ENCODE data around the gene PCGF5.
A peak's percentile ranks its signal among the peaks of the same experiment; 100 is the strongest.

PCGF5 gene

DNA sequence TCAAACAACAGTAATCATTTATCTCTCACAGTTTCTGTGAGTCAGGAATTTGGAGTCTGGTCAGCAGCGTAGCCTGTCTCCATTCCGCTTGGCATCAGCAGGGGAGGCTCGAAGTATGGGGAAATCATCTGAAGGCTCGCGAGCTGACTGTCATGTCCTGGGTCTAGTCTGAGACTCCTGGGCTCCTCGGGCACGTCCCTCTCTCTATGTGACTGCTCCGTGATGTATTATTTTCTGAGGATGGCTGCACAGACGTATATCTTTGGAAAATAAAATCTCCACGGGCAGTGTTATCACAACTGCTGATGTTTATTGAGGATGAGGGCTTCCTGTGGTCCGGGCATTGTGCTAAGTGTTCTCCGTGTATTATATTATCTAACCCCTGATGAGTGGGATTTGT lies 23.3 kb upstream of the PCGF5 start:
- no peaks in the 10 kb centered on the region for H3K9me3 ChIP-seq (ENCODE audit: insufficient read depth, low read length)
- H4K20me1 ChIP-seq (ENCODE audit: insufficient read depth, low read length): peaks cover 18% of the 10 kb centered on the region
- no peak overlapping the region for H3K4me3 ChIP-seq (ENCODE audit: low read length)
- no peak overlapping the region for H3K9ac ChIP-seq (ENCODE audit: low read length)
- peaks cover 58% of the 10 kb centered on the region for H3K79me2 ChIP-seq (ENCODE audit: low read length)
- no peak overlapping the region for H3K27ac ChIP-seq (ENCODE audit: low read length)
- H3K4me2 ChIP-seq (ENCODE audit: low read length): no peak overlapping the region
- peaks cover 16% of the 10 kb centered on the region for H3K4me1 ChIP-seq (ENCODE audit: low read length)
- no peaks in the 10 kb centered on the region for H3K27me3 ChIP-seq (ENCODE audit: low read depth, low read length)
- H2AFZ ChIP-seq (ENCODE audit: low read depth, low read length): no peak overlapping the region
- TF ChIP-seq EZH2phosphoT487 (IDR thresholded peaks at IDR 0.05; ENCODE audit: low read depth): no peak
- TF ChIP-seq CTCF (IDR thresholded peaks at IDR 0.05; ENCODE audit: low read depth, low read length): no peak
- no peaks in the 10 kb centered on the region for H3K36me3 ChIP-seq (replicated peaks; ENCODE audit: low read depth, low read length)

DNA sequence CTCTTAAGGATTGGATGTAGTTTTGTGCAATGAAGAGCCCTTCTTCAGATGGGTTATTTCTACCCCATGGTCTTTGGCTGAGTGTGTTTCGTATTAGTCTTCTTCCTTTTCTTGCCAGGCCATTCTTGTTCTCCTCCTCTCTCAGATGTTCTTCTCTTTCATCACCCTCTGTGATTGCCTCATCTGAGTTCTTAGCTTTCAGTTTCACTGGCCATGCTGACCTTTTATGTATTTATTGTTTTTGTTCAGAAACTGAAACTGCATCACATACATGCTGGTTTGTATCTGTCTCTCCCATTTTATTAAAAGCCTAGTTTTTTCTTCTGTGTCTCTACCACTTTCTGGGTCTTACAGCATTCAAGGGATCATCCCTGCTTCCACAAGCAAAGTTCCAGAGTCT lies 21.7 kb upstream of the PCGF5 start:
- H3K79me2 ChIP-seq (ENCODE audit: low read length): peaks cover 64% of the 10 kb centered on the region
- TF ChIP-seq EZH2phosphoT487 (IDR thresholded peaks at IDR 0.05; ENCODE audit: low read depth): no peak
- no peak for TF ChIP-seq CTCF (IDR thresholded peaks at IDR 0.05; ENCODE audit: low read depth, low read length)
- peaks cover 19% of the 10 kb centered on the region for H4K20me1 ChIP-seq (ENCODE audit: insufficient read depth, low read length)
- peaks cover 19% of the 10 kb centered on the region for H3K4me1 ChIP-seq (ENCODE audit: low read length)
- no peak overlapping the region for H2AFZ ChIP-seq (ENCODE audit: low read depth, low read length)
- no peak overlapping the region for H3K4me3 ChIP-seq (ENCODE audit: low read length)
- H3K36me3 ChIP-seq (replicated peaks; ENCODE audit: low read depth, low read length): no peaks in the 10 kb centered on the region
- no peaks in the 10 kb centered on the region for H3K9me3 ChIP-seq (ENCODE audit: insufficient read depth, low read length)
- H3K27me3 ChIP-seq (ENCODE audit: low read depth, low read length): no peaks in the 10 kb centered on the region
- H3K4me2 ChIP-seq (ENCODE audit: low read length): no peak overlapping the region
- H3K27ac ChIP-seq (ENCODE audit: low read length): no peak overlapping the region
- H3K9ac ChIP-seq (ENCODE audit: low read length): no peak overlapping the region

DNA sequence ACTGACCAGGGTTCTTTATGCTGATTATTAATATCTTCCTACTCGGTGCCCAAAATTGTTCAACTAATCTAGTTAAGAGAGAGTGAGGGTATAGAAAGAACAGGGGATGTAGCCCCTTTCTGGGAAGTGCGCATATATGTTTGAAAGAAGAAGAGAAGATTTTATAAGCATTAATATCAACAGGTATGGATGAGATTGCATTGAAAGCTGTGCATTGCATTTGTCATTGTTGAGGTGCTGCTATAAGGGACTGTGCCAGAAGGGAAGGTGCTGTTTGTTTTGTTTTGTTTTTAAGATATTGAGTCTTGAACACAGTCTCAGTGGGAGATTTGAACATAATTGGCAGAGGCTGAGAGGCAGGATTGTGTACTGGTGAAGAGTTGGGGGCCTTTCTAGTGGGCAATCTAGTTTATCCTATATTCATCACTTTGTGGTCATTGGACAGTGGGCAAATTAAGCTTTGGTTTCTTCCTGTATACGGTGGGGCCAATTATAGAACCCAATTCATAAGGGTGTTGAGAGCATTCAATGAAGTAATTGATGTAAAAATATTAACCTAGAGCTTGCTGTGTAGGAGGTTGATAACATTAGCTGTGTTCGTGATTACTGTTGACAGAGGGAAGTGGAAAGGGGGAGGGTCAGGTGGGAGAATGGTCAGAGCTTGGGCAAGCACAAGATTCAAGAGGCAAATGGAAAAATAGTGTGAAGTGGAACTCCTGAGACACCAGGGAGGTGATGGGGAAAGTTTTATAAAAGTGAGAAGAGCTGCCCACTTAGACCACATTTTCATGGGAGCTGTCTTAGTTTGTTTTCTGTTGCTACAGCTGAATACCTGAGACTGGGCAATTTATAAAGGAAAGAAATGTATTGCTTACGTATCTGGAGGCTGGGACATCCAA lies 19.9 kb upstream of the PCGF5 start:
- Histone ChIP-seq H3K4me3 (ENCODE audit: low read length) (no peak overlapping the region), H3K27me3 (ENCODE audit: low read depth, low read length) (no peaks in the 10 kb centered on the region), H3K4me1 (ENCODE audit: low read length) (peaks cover 19% of the 10 kb centered on the region), H3K36me3 (replicated peaks; ENCODE audit: low read depth, low read length) (no peaks in the 10 kb centered on the region), H3K9ac (ENCODE audit: low read length) (no peak overlapping the region), H3K27ac (ENCODE audit: low read length) (no peak overlapping the region), H3K4me2 (ENCODE audit: low read length) (peak overlapping the region; percentile 49; the same call in 1 of the 2 replicates), H3K9me3 (ENCODE audit: insufficient read depth, low read length) (no peaks in the 10 kb centered on the region), H4K20me1 (ENCODE audit: insufficient read depth, low read length) (peaks cover 19% of the 10 kb centered on the region), H2AFZ (ENCODE audit: low read depth, low read length) (no peak overlapping the region), H3K79me2 (ENCODE audit: low read length) (peaks cover 69% of the 10 kb centered on the region)
- TF ChIP-seq EZH2phosphoT487 (IDR thresholded peaks at IDR 0.05; ENCODE audit: low read depth): no peak
- no peak for TF ChIP-seq CTCF (IDR thresholded peaks at IDR 0.05; ENCODE audit: low read depth, low read length)

DNA sequence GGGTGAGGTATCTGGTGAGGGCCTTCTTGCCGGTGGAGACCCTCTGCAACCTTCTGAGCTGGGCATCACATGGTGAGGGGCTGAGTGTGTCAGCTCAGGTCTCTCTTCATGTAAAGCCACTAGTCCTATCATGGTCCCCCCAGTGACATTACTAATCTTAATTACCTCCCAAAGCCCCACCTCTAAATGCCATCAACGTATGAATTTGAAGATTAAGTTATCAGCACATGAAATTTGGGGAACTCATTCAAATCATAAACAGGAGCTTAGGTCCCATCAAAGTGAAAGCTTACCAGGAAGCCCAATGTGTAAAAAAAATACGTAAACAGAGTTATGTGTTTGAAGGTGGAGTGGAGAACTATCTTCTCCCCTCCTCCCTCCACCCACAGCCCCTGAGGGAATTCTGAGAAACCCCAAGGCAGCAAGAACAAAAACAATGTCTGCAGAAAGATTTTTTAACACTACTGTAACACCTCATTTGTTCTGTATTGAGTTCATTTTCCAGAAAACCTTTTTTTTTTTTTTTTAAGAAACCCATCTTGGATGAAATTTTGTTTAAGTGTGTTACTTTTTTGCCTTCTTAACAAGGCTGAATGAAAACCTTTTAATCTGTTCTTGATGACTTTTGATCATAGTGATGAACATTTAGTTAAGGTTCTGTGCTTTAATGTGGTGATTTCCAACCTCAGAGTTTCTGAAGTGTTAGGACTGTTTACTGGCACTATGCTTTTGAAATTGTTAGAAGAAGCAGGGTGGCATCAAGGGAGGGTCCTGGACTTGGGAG lies 19.1 kb upstream of the PCGF5 start:
- H2AFZ ChIP-seq (ENCODE audit: low read depth, low read length): no peak overlapping the region
- no peaks in the 10 kb centered on the region for H3K36me3 ChIP-seq (replicated peaks; ENCODE audit: low read depth, low read length)
- peaks cover 24% of the 10 kb centered on the region for H3K4me1 ChIP-seq (ENCODE audit: low read length)
- H3K4me2 ChIP-seq (ENCODE audit: low read length): peak overlapping the region; percentile 49
- peaks cover 67% of the 10 kb centered on the region for H3K79me2 ChIP-seq (ENCODE audit: low read length)
- H3K4me3 ChIP-seq (ENCODE audit: low read length): no peak overlapping the region
- TF ChIP-seq CTCF (IDR thresholded peaks at IDR 0.05; ENCODE audit: low read depth, low read length) (no peak), EZH2phosphoT487 (IDR thresholded peaks at IDR 0.05; ENCODE audit: low read depth) (no peak)
- H3K9ac ChIP-seq (ENCODE audit: low read length): no peak overlapping the region
- no peaks in the 10 kb centered on the region for H3K27me3 ChIP-seq (ENCODE audit: low read depth, low read length)
- H3K27ac ChIP-seq (ENCODE audit: low read length): no peak overlapping the region
- H3K9me3 ChIP-seq (ENCODE audit: insufficient read depth, low read length): no peaks in the 10 kb centered on the region
- peaks cover 19% of the 10 kb centered on the region for H4K20me1 ChIP-seq (ENCODE audit: insufficient read depth, low read length)

Data from OCI-LY3 (cell line).